ENCODE results near the gene ABTB1. TPM values are rescaled to one million over a fixed set of nuclear protein-coding genes. Genes with fewer than 3 reads are reported as not detected.

Gene ABTB1
- total RNA-seq, 2 experiments from 2014 or later: 4.4 to 14.5 TPM

- no peak overlapping the region for H3K4me3 ChIP-seq (ENCODE audit: low read depth, low read length, poor library complexity, severe bottlenecking)
- H3K4me2 ChIP-seq (ENCODE audit: low read length): no peak overlapping the region
- H4K20me1 ChIP-seq (ENCODE audit: insufficient read depth, low read length): no peaks in the 10 kb centered on the region
- no peaks in the 10 kb centered on the region for H3K9me3 ChIP-seq (ENCODE audit: low read length)
- POLR2A ChIA-PET: interaction anchor here (0.5 to 1.5 kb wide), 4 partner anchors 12 to 69 kb away, joined by 3 to 5 read pairs (median 3); no protein-coding TSS in a partner anchor
- H3K36me3 ChIP-seq (ENCODE audit: insufficient read depth, low read length): peaks cover 41% of the 10 kb centered on the region; the same call in 1 of the 2 replicates
- no peaks in the 10 kb centered on the region for H3K79me2 ChIP-seq (ENCODE audit: insufficient read depth, low read depth, low read length)
- no TSS peak for BruUV-seq (replicated peaks)
- no peak for TF ChIP-seq EZH2phosphoT487 (IDR thresholded peaks at IDR 0.05; ENCODE audit: borderline replicate concordance, low read depth, low read length)
- TF ChIP-seq, protein P1, sequence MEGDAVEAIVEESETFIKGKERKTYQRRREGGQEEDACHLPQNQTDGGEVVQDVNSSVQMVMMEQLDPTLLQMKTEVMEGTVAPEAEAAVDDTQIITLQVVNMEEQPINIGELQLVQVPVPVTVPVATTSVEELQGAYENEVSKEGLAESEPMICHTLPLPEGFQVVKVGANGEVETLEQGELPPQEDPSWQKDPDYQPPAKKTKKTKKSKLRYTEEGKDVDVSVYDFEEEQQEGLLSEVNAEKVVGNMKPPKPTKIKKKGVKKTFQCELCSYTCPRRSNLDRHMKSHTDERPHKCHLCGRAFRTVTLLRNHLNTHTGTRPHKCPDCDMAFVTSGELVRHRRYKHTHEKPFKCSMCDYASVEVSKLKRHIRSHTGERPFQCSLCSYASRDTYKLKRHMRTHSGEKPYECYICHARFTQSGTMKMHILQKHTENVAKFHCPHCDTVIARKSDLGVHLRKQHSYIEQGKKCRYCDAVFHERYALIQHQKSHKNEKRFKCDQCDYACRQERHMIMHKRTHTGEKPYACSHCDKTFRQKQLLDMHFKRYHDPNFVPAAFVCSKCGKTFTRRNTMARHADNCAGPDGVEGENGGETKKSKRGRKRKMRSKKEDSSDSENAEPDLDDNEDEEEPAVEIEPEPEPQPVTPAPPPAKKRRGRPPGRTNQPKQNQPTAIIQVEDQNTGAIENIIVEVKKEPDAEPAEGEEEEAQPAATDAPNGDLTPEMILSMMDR (conservative IDR thresholded peaks at IDR 0.05; ENCODE audit: low read length): no peak
- H3K4me1 ChIP-seq (ENCODE audit: insufficient read depth, low read length, poor library complexity, severe bottlenecking): no peaks in the 10 kb centered on the region
- H3K9me2 ChIP-seq (ENCODE audit: insufficient read depth, low read length): no peaks in the 10 kb centered on the region
- intact Hi-C loops (cut with micrococcal nuclease; ENCODE audit: unreplicated experiment): no loop called here
- H3K27ac ChIP-seq (ENCODE audit: low read depth, low read length, poor library complexity, severe bottlenecking): no peak overlapping the region
- no peak overlapping the region for H2AFZ ChIP-seq (ENCODE audit: low read length)
- CTCF ChIA-PET (ENCODE audit: unreplicated experiment): no interaction called here
- DNase-seq (ENCODE audit: low spot score): no peak
Observed at GRCh38 chr3:127715532-127715931, 42.8 kb downstream of the ABTB1 start.

DNA sequence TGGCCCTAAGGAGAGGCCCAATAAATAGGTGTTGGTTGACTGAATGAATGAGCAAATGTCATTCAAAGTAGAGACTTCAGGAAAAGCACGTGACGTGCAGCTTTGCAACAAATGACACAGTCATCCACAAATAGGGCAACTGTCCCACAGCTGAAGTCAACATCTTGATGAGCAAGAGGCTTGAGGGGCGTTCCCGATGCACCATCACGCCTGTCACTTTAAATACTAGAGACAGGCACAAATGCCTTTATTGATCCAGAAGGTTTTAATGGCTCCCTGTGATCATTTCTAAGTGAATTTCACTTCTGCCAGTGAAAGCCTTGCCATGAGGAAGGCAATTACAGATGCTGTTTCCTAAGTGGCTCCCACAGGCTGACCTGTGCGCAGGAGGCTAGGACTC is 43.6 kb downstream of the ABTB1 start:
- ChIA-PET POLR2A (interaction anchor here (0.9 to 1.1 kb wide), 2 partner anchors 13 to 19 kb away, joined by 3 read pairs; no protein-coding TSS in a partner anchor), CTCF (ENCODE audit: unreplicated experiment) (no interaction called here)
- Histone ChIP-seq H2AFZ (ENCODE audit: low read length) (no peak overlapping the region), H3K9me3 (ENCODE audit: low read length) (no peaks in the 10 kb centered on the region), H4K20me1 (ENCODE audit: insufficient read depth, low read length) (no peaks in the 10 kb centered on the region), H3K4me3 (ENCODE audit: low read depth, low read length, poor library complexity, severe bottlenecking) (no peak overlapping the region), H3K36me3 (ENCODE audit: insufficient read depth, low read length) (peaks cover 50% of the 10 kb centered on the region), H3K27ac (ENCODE audit: low read depth, low read length, poor library complexity, severe bottlenecking) (no peak overlapping the region), H3K79me2 (ENCODE audit: insufficient read depth, low read depth, low read length) (no peaks in the 10 kb centered on the region), H3K9me2 (ENCODE audit: insufficient read depth, low read length) (no peaks in the 10 kb centered on the region), H3K4me1 (ENCODE audit: insufficient read depth, low read length, poor library complexity, severe bottlenecking) (no peaks in the 10 kb centered on the region), H3K4me2 (ENCODE audit: low read length) (no peak overlapping the region)
- intact Hi-C loops (cut with micrococcal nuclease; ENCODE audit: unreplicated experiment): no loop called here
- DNase-seq (ENCODE audit: low spot score): no peak
- no peak for TF ChIP-seq EZH2phosphoT487 (IDR thresholded peaks at IDR 0.05; ENCODE audit: borderline replicate concordance, low read depth, low read length)
- TF ChIP-seq, protein P1 (conservative IDR thresholded peaks at IDR 0.05; ENCODE audit: low read length): no peak
- no TSS peak for BruUV-seq (replicated peaks)

GRCh38 chr3:127717357-127718244 is 44.8 kb downstream of the ABTB1 start:
- DNase-seq (ENCODE audit: low spot score): no peak
- H3K9me3 ChIP-seq (ENCODE audit: low read length): no peaks in the 10 kb centered on the region
- no peak overlapping the region for H3K4me2 ChIP-seq (ENCODE audit: low read length)
- no peaks in the 10 kb centered on the region for H4K20me1 ChIP-seq (ENCODE audit: insufficient read depth, low read length)
- H3K4me1 ChIP-seq (ENCODE audit: insufficient read depth, low read length, poor library complexity, severe bottlenecking): no peaks in the 10 kb centered on the region
- CTCF ChIA-PET (ENCODE audit: unreplicated experiment): no interaction called here
- H3K9me2 ChIP-seq (ENCODE audit: insufficient read depth, low read length): no peaks in the 10 kb centered on the region
- no peak overlapping the region for H3K27ac ChIP-seq (ENCODE audit: low read depth, low read length, poor library complexity, severe bottlenecking)
- peaks cover 62% of the 10 kb centered on the region for H3K36me3 ChIP-seq (ENCODE audit: insufficient read depth, low read length)
- H2AFZ ChIP-seq (ENCODE audit: low read length): no peak overlapping the region
- POLR2A ChIA-PET: interaction anchor here (0.6 to 0.9 kb wide), 2 partner anchors 12 to 118 kb away, joined by 3 read pairs; no protein-coding TSS in a partner anchor
- no peak overlapping the region for H3K4me3 ChIP-seq (ENCODE audit: low read depth, low read length, poor library complexity, severe bottlenecking)
- intact Hi-C loops (cut with micrococcal nuclease; ENCODE audit: unreplicated experiment): no loop called here
- no peak for TF ChIP-seq EZH2phosphoT487 (IDR thresholded peaks at IDR 0.05; ENCODE audit: borderline replicate concordance, low read depth, low read length)
- TF ChIP-seq, protein P1 (conservative IDR thresholded peaks at IDR 0.05; ENCODE audit: low read length): no peak
- BruUV-seq (replicated peaks): no TSS peak
- H3K79me2 ChIP-seq (ENCODE audit: insufficient read depth, low read depth, low read length): no peaks in the 10 kb centered on the region

Data from OCI-LY7 (cell line).